Hippocampal formation (tissue), 2 donors: ENCODE data around the gene ITGAE.
"Not testable (repeated sequence)": the region's sequence is repeated elsewhere in the genome, so short reads cannot be mapped to it uniquely, and the experiment has no call there.

Experiments
- DNase-seq, 2 donors: peaks; one replicate each; lab custom pipeline; 2025; lab: John Stamatoyannopoulos, UW

Gene ITGAE

GRCh38 chr17:3761918-3762380 is 39.0 kb downstream of the ITGAE start:
- DNase-seq, result no peak

- no peak for DNase-seq
These were observed 39.7 kb downstream of the ITGAE start for GRCh38 chr17:3761036-3761917.

GRCh38 chr17:3759597-3760216 is 41.3 kb downstream of the ITGAE start:
- no peak for DNase-seq

- DNase-seq, result no peak
These were observed 45.5 kb downstream of the ITGAE start for GRCh38 chr17:3755335-3756030.

GRCh38 chr17:3754458-3755334 is 46.3 kb downstream of the ITGAE start:
- DNase-seq, result no peak

- no peak for DNase-seq
These were observed 46.9 kb downstream of the ITGAE start for GRCh38 chr17:3754066-3754457.

- no peak for DNase-seq
These were observed 47.4 kb downstream of the ITGAE start for GRCh38 chr17:3753624-3754023.

- no peak for DNase-seq
These were observed 49.2 kb downstream of the ITGAE start for GRCh38 chr17:3751836-3752235.

GRCh38 chr17:3750926-3751325 is 50.1 kb downstream of the ITGAE start:
- no peak for DNase-seq

GRCh38 chr17:3750296-3750695 is 50.7 kb downstream of the ITGAE start:
- DNase-seq, result no peak

GRCh38 chr17:3748576-3748975 is 52.4 kb downstream of the ITGAE start:
- DNase-seq, result no peak

GRCh38 chr17:3747805-3748204 is 53.2 kb downstream of the ITGAE start:
- DNase-seq, result no peak

- DNase-seq, result no peak
These were observed 55.9 kb downstream of the ITGAE start for GRCh38 chr17:3745071-3745470.

- DNase-seq, result no peak
These were observed 57.0 kb downstream of the ITGAE start for GRCh38 chr17:3744014-3744413.

GRCh38 chr17:3740611-3741073 is 60.3 kb downstream of the ITGAE start:
- no peak for DNase-seq

- DNase-seq, result no peak
These were observed 61.4 kb downstream of the ITGAE start for GRCh38 chr17:3739422-3740124.

- DNase-seq, result peak; percentile 8 to 13
These were observed 62.3 kb downstream of the ITGAE start for GRCh38 chr17:3738562-3739295.

- no peak for DNase-seq
These were observed 65.5 kb downstream of the ITGAE start for GRCh38 chr17:3735515-3735914.

GRCh38 chr17:3734911-3735276 is 66.1 kb downstream of the ITGAE start:
- DNase-seq, result not testable (repeated sequence)

GRCh38 chr17:3732210-3732621 is 68.8 kb downstream of the ITGAE start:
- DNase-seq, result no peak
